Measurements from ENCODE around the gene C6orf136. TPM values are rescaled to one million over a fixed set of nuclear protein-coding genes. Genes with fewer than 3 reads are reported as not detected.

The C6orf136 gene
- total and polyA plus RNA-seq, 9 of the 15 experiments (the other 6 are each of a cell fraction or from before 2014, with no cell fraction given): 14.1 to 63.1 (median 18.4) TPM

DNA sequence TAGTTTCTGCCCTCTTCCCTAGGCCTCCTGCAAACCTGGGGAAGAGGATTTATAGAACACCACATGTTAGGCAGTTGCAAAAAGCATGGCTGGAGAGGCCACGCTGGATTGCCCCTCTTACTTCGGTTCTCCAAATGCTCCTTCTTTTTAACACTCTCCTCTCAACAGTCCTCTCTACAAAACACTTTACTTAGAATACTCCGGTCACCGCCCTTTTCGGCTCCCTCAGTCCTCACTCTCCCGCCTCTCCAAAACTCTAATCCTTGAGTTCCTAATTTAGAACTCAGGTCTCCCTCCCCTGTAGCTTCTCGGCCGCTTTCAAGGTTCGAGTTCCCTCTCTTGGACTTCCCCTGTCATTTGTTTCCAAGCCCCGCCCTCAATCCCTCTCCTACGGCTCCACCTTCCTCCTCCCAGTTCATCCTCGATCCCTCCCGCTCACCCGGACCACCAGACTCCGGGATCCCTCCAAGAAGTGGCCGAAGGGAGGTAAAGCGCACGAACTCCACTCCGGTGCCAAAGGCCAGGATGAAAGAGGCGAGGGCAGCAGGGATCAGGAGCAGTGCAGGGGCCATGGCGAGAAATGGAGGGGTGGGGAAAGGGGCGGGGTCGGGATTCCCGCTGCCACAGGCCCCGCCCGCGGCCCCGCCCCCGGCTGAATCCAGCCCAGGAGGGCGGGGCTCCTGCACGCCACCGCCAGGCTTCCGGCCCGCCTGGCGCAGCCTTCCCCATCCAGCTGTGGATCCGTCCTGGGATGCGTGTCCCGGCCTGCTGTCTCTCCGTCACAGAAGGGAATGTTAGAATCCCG, 43.7 kb downstream of the C6orf136 start, which contains the start of gene NRM (continued):
- TF ChIP-seq, protein P1, sequence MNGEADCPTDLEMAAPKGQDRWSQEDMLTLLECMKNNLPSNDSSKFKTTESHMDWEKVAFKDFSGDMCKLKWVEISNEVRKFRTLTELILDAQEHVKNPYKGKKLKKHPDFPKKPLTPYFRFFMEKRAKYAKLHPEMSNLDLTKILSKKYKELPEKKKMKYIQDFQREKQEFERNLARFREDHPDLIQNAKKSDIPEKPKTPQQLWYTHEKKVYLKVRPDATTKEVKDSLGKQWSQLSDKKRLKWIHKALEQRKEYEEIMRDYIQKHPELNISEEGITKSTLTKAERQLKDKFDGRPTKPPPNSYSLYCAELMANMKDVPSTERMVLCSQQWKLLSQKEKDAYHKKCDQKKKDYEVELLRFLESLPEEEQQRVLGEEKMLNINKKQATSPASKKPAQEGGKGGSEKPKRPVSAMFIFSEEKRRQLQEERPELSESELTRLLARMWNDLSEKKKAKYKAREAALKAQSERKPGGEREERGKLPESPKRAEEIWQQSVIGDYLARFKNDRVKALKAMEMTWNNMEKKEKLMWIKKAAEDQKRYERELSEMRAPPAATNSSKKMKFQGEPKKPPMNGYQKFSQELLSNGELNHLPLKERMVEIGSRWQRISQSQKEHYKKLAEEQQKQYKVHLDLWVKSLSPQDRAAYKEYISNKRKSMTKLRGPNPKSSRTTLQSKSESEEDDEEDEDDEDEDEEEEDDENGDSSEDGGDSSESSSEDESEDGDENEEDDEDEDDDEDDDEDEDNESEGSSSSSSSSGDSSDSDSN (IDR thresholded peaks at IDR 0.05; ENCODE audit: borderline replicate concordance in 1 of 2, low read depth in 2 of 2, low read length in 2 of 2): 0 out of 4 replicates have a peak, but pooled peaks of 1 of the 2 experiments have one; percentile 33
- TF ChIP-seq, protein P2, sequence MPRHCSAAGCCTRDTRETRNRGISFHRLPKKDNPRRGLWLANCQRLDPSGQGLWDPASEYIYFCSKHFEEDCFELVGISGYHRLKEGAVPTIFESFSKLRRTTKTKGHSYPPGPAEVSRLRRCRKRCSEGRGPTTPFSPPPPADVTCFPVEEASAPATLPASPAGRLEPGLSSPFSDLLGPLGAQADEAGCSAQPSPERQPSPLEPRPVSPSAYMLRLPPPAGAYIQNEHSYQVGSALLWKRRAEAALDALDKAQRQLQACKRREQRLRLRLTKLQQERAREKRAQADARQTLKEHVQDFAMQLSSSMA (CRISPR knock-in tag; IDR thresholded peaks at IDR 0.05): no peak
- TF ChIP-seq RUNX1 (IDR thresholded peaks at IDR 0.05; ENCODE audit: low read depth) (no peak), MED1 (CRISPR knock-in tag; IDR thresholded peaks at IDR 0.05; ENCODE audit: borderline replicate concordance) (no peak), MTA3 (IDR thresholded peaks at IDR 0.05; ENCODE audit: borderline replicate concordance) (no peak), PML (IDR thresholded peaks at IDR 0.05; ENCODE audit: low read length) (0 out of 2 replicates have a peak, but pooled peaks have one; percentile 24), NEUROD1 (IDR thresholded peaks at IDR 0.05; ENCODE audit: borderline replicate concordance, low read depth, low read length, partially characterized antibody) (no peak), KDM4B (IDR thresholded peaks at IDR 0.05; ENCODE audit: borderline replicate concordance in 2 of 2, low read depth in 1 of 2) (peak in 1 of 2 experiments; percentile 50; a peak in 1 of 4 replicates), GTF2A2 (tag; IDR thresholded peaks at IDR 0.05) (no peak), CBFB (CRISPR knock-in tag; IDR thresholded peaks at IDR 0.05) (no peak), NUFIP1 (IDR thresholded peaks at IDR 0.05; ENCODE audit: partially characterized antibody) (no peak), PURB (CRISPR knock-in tag; IDR thresholded peaks at IDR 0.05; ENCODE audit: low read depth) (no peak), FIP1L1 (IDR thresholded peaks at IDR 0.05; ENCODE audit: low read depth, low read length, poor library complexity, severe bottlenecking) (no peak), TEAD4 (IDR thresholded peaks at IDR 0.05; ENCODE audit: low read length) (peak; percentile 31; the same call in 1 of the 2 replicates), TEAD4 (CRISPR knock-in tag; IDR thresholded peaks at IDR 0.05; ENCODE audit: borderline replicate concordance) (no peak)
- TF ChIP-seq, protein P3, sequence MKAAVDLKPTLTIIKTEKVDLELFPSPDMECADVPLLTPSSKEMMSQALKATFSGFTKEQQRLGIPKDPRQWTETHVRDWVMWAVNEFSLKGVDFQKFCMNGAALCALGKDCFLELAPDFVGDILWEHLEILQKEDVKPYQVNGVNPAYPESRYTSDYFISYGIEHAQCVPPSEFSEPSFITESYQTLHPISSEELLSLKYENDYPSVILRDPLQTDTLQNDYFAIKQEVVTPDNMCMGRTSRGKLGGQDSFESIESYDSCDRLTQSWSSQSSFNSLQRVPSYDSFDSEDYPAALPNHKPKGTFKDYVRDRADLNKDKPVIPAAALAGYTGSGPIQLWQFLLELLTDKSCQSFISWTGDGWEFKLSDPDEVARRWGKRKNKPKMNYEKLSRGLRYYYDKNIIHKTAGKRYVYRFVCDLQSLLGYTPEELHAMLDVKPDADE (conservative IDR thresholded peaks at IDR 0.05; ENCODE audit: control insufficient read depth, low read depth, low read length): 0 out of 2 replicates have a peak, but pooled peaks have one; percentile 61
- TF ChIP-seq, protein P4, sequence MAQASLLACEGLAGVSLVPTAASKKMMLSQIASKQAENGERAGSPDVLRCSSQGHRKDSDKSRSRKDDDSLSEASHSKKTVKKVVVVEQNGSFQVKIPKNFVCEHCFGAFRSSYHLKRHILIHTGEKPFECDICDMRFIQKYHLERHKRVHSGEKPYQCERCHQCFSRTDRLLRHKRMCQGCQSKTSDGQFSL (CRISPR knock-in tag; IDR thresholded peaks at IDR 0.05): 0 out of 2 replicates have a peak, but pooled peaks have one; percentile 21
- TF ChIP-seq, protein P4 (tag; IDR thresholded peaks at IDR 0.05): no peak

All from K562 (cell line).